ENCODE measurements around the gene PITX1.

DNA sequence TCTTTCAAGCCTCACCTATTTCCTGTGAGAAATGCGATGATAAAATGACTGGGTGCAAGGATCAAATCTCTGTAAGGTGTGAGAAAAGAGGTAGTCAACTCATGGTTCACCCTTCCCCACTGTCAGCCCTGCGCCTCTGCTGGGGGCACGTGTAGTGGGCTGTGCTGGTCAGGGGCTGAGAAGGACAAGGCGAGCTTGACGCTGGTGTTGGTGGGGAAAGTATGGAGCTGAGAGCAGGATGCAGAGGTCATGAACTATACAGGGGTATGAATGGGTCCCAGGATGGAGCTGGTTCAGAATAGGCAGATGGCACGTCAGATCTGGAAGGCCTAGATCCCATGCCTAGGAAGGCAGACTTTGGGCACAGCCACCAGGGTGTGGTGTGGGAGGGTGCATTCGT lies 20.6 kb downstream of the PITX1 start:
- TF ChIP-seq CTCF (IDR thresholded peaks at IDR 0.05; ENCODE audit: extremely low read depth in 1 of 2, insufficient read depth in 1 of 2, low read depth in 1 of 2, low read length in 2 of 2) = no peak
- no peak for TF ChIP-seq POLR2AphosphoS5 (IDR thresholded peaks at IDR 0.05; ENCODE audit: insufficient read depth, low read depth, low read length)
- no peak for TF ChIP-seq POLR2A (IDR thresholded peaks at IDR 0.05; ENCODE audit: low read depth, low read length)
- no peak for TF ChIP-seq EZH2 (IDR thresholded peaks at IDR 0.05; ENCODE audit: borderline replicate concordance, low read depth, low read length, severe bottlenecking)
- no peak for TF ChIP-seq GATA2 (IDR thresholded peaks at IDR 0.05; ENCODE audit: insufficient read depth, insufficient read length, low read depth, low read length)
- TF ChIP-seq JUN (IDR thresholded peaks at IDR 0.05; ENCODE audit: borderline replicate concordance, insufficient read depth, insufficient read length, low read depth) = no peak
- no peak for TF ChIP-seq MYC (IDR thresholded peaks at IDR 0.05; ENCODE audit: low read depth, low read length)
